Measurements from ENCODE around the gene TRIM42. TPM values are rescaled to one million over a fixed set of nuclear protein-coding genes. Genes with fewer than 3 reads are reported as not detected.

Gene TRIM42
- total RNA-seq, 1 donor from 2014 or later, result not detected

DNA sequence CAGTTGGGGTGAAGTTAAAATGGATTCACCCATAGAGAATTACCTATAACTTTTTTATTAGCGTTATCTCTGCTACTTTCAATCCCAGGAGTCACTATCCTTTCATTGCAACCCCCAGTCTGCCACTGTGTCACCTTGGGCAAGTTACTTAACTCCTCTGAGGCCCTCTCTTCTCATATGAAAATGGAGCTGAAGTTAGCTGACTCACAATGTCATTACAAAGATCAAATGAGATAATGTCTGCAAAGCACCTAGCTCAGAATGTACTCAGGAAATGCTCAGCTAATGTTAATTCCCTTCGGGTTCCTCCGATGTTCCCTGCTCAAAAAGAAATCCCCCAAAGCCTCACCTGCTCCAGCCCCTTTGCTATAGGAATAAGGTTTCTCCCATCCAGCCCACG is 50.0 kb downstream of the TRIM42 start:
- intact Hi-C loops (cut with DNase I), result no loop called here
- Histone ChIP-seq H3K27me3 (no peaks in the 10 kb centered on the region), H3K27ac (no peak overlapping the region), H3K4me3 (no peak overlapping the region), H3K9me3 (no peaks in the 10 kb centered on the region), H3K36me3 (no peaks in the 10 kb centered on the region), H3K4me1 (no peaks in the 10 kb centered on the region)
- no peak for DNase-seq (ENCODE audit: low spot score in 2 of 2)
- TF ChIP-seq, protein P1, sequence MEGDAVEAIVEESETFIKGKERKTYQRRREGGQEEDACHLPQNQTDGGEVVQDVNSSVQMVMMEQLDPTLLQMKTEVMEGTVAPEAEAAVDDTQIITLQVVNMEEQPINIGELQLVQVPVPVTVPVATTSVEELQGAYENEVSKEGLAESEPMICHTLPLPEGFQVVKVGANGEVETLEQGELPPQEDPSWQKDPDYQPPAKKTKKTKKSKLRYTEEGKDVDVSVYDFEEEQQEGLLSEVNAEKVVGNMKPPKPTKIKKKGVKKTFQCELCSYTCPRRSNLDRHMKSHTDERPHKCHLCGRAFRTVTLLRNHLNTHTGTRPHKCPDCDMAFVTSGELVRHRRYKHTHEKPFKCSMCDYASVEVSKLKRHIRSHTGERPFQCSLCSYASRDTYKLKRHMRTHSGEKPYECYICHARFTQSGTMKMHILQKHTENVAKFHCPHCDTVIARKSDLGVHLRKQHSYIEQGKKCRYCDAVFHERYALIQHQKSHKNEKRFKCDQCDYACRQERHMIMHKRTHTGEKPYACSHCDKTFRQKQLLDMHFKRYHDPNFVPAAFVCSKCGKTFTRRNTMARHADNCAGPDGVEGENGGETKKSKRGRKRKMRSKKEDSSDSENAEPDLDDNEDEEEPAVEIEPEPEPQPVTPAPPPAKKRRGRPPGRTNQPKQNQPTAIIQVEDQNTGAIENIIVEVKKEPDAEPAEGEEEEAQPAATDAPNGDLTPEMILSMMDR (IDR thresholded peaks at IDR 0.05), result no peak

DNA sequence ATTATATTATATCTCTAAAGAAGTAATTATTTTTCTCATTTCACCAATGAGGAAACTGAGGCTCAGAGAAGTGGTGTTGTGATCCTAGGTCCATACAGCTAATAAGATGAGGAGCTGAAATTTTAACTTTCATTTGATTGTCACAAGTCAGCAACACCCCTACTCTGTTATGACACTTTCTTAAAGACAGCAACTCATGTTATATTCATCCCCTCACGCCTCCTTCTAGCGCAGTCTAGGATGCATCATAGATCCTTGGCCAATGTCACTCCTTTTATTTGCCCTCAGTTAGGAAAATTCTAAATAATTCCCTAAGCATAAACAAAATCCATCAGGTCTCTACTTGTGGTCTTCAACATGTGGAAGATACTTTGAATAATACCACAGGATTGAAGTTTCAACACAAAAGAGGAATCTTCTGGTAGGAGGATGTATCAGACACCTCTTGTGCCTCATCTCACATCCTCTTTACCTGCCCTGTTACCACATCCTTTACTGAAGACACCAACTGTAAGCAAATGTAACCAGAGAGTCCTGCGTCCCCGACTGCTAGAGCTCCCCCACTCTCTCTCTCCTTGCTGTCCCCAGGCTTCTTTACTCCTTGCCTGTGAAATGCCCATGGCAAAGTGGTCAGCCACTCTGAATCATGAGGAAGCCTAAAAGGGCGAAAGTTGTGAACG is 53.7 kb downstream of the TRIM42 start:
- no peak for DNase-seq (ENCODE audit: low spot score in 2 of 2)
- TF ChIP-seq, protein P1 (IDR thresholded peaks at IDR 0.05), result no peak
- Histone ChIP-seq H3K9me3 (no peaks in the 10 kb centered on the region), H3K36me3 (no peaks in the 10 kb centered on the region), H3K27me3 (no peaks in the 10 kb centered on the region), H3K27ac (no peak overlapping the region), H3K4me1 (no peaks in the 10 kb centered on the region), H3K4me3 (no peak overlapping the region)
- intact Hi-C loops (cut with DNase I), result loop anchor here (10.0 kb wide), 1 partner anchor 797 kb away; the partner anchor contains the start of gene CLSTN2

DNA sequence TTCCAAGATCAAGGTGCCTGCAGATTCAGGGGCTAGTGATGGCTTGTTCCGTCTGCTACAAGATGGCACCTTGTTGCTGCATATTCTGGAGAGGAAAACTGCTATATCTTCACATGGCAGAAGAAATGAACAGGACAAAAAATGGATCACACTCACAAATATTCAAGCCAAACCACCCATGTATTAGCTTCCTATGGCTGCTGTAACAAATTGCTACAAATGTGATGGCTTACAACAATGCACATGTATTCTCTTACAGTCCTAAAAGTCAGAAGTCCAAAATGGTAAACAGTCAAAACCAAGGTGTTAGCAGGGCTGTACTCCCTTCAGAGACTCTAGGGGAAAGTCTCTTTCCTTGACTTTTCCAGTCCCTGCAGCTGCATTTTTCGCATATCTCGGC is 55.8 kb downstream of the TRIM42 start:
- intact Hi-C loops (cut with DNase I), result loop anchor here (10.0 kb wide), 1 partner anchor 799 kb away; the partner anchor contains the start of gene CLSTN2
- DNase-seq (ENCODE audit: low spot score in 2 of 2), result no peak
- no peaks in the 10 kb centered on the region for H3K4me1 ChIP-seq
- no peak overlapping the region for H3K4me3 ChIP-seq
- H3K27me3 ChIP-seq, result no peaks in the 10 kb centered on the region
- H3K27ac ChIP-seq, result no peak overlapping the region
- TF ChIP-seq, protein P1 (IDR thresholded peaks at IDR 0.05), result no peak
- no peaks in the 10 kb centered on the region for H3K9me3 ChIP-seq
- H3K36me3 ChIP-seq, result no peaks in the 10 kb centered on the region

DNA sequence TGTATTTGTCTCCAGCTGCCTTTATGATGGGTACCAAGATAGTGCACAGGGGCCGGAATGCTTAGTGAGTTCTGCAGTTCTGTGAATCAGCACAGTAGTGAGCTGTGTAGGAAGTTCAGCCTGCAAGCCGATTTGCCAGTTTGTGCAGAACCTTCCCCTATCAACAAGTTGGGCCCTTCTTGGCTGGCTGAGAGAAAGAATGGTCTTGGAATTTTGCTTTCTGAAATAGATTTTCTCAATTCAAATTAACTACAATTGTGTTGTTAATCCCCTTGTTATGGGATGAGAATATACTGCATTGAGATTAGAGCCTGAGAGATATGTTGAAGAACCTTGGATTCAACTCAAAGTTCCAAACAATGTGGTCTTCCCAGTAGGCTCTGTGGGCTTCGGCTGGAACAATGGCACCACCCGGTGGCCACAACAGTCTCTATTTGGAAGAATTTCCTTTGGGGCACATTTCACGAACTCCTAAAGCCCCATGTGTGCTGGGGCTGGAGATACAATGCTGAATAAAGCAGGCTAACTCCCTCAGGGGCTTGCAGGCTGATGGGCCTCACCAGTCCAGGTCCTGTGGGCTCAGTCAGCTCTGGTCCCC is 59.1 kb downstream of the TRIM42 start:
- Histone ChIP-seq H3K27me3 (no peaks in the 10 kb centered on the region), H3K27ac (no peak overlapping the region), H3K4me1 (no peaks in the 10 kb centered on the region), H3K36me3 (no peaks in the 10 kb centered on the region), H3K4me3 (no peak overlapping the region), H3K9me3 (no peaks in the 10 kb centered on the region)
- no peak for DNase-seq (ENCODE audit: low spot score in 2 of 2)
- TF ChIP-seq, protein P1 (IDR thresholded peaks at IDR 0.05), result peak in 1 of 3 experiments; percentile 38
- intact Hi-C loops (cut with DNase I), result loop anchor here (10.0 kb wide), 1 partner anchor 802 kb away; the partner anchor contains the start of gene CLSTN2

DNA sequence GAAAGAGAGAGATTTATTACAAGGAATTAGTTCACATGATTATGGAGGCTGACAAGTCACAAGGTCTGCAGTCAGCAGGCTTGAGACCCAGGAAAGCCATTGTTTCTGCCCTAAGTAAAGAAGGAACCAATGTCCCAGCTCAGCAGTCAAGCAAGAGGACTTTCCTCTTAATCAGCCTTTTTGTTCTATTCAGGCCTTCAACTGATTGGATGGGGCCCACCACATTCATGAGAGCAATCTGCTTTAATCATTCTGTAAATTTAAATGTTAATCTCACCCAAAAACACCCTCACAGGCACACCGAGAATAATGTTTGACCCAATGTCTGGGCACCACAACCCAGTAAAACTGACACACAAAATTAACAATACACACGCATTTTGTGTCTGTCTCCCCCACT is 64.3 kb downstream of the TRIM42 start:
- no peaks in the 10 kb centered on the region for H3K36me3 ChIP-seq
- no peaks in the 10 kb centered on the region for H3K4me1 ChIP-seq
- intact Hi-C loops (cut with DNase I), result no loop called here
- no peaks in the 10 kb centered on the region for H3K9me3 ChIP-seq
- H3K27me3 ChIP-seq, result no peaks in the 10 kb centered on the region
- no peak overlapping the region for H3K4me3 ChIP-seq
- DNase-seq (ENCODE audit: low spot score in 2 of 2), result no peak
- no peak overlapping the region for H3K27ac ChIP-seq
- TF ChIP-seq, protein P1 (IDR thresholded peaks at IDR 0.05), result no peak
